ENCODE measurements around the gene TDRD9.

TDRD9 gene

GRCh38 chr14:103925316-103925715 lies 2.9 kb upstream of the TDRD9 start:
- H3K4me3 Mint-ChIP-seq = no peak overlapping the region

GRCh38 chr14:103927566-103927965 lies 690 bp upstream of the TDRD9 start:
- H3K4me1 Mint-ChIP-seq (ENCODE audit: low read depth) = peaks cover 49% of the 10 kb centered on the region

More at GRCh38 chr14:103925316-103925715, 2.9 kb upstream of the TDRD9 start:
- Mint-ChIP-seq H3K36me3 (ENCODE audit: low read depth) (peaks cover 8% of the 10 kb centered on the region), H3K27me3 (no peaks in the 10 kb centered on the region), H3K9me3 (no peaks in the 10 kb centered on the region), H3K4me1 (ENCODE audit: low read depth) (peaks cover 38% of the 10 kb centered on the region), H3K27ac (no peak overlapping the region)
- intact Hi-C loops (cut with micrococcal nuclease) = no loop called here

GRCh38 chr14:103930051-103930604 lies 1.9 kb downstream of the TDRD9 start:
- no peak overlapping the region for H3K4me3 Mint-ChIP-seq
- intact Hi-C loops (cut with micrococcal nuclease) = no loop called here

More at GRCh38 chr14:103927566-103927965, 690 bp upstream of the TDRD9 start:
- H3K36me3 Mint-ChIP-seq (ENCODE audit: low read depth) = no peaks in the 10 kb centered on the region
- no peak overlapping the region for H3K4me3 Mint-ChIP-seq
- no peaks in the 10 kb centered on the region for H3K27me3 Mint-ChIP-seq
- H3K27ac Mint-ChIP-seq = no peak overlapping the region
- no peaks in the 10 kb centered on the region for H3K9me3 Mint-ChIP-seq
- intact Hi-C loops (cut with micrococcal nuclease) = no loop called here

GRCh38 chr14:103931422-103931821 lies 3.2 kb downstream of the TDRD9 start:
- Mint-ChIP-seq H3K36me3 (ENCODE audit: low read depth) (no peaks in the 10 kb centered on the region), H3K4me3 (no peak overlapping the region), H3K27me3 (no peaks in the 10 kb centered on the region), H3K4me1 (ENCODE audit: low read depth) (peaks cover 63% of the 10 kb centered on the region), H3K27ac (no peak overlapping the region), H3K9me3 (no peaks in the 10 kb centered on the region)
- intact Hi-C loops (cut with micrococcal nuclease) = no loop called here

More at GRCh38 chr14:103930051-103930604, 1.9 kb downstream of the TDRD9 start:
- Mint-ChIP-seq H3K36me3 (ENCODE audit: low read depth) (no peaks in the 10 kb centered on the region), H3K9me3 (no peaks in the 10 kb centered on the region), H3K4me1 (ENCODE audit: low read depth) (peaks cover 63% of the 10 kb centered on the region), H3K27me3 (no peaks in the 10 kb centered on the region), H3K27ac (peak overlapping the region; percentile 25)

GRCh38 chr14:103932791-103933490 lies 4.7 kb downstream of the TDRD9 start:
- intact Hi-C loops (cut with micrococcal nuclease) = no loop called here
- Mint-ChIP-seq H3K36me3 (ENCODE audit: low read depth) (no peaks in the 10 kb centered on the region), H3K9me3 (no peaks in the 10 kb centered on the region), H3K27ac (peak overlapping the region; percentile 8), H3K27me3 (no peaks in the 10 kb centered on the region), H3K4me3 (no peak overlapping the region), H3K4me1 (ENCODE audit: low read depth) (peaks cover 72% of the 10 kb centered on the region)

- Mint-ChIP-seq H3K27ac (no peak overlapping the region), H3K4me3 (no peak overlapping the region), H3K9me3 (no peaks in the 10 kb centered on the region), H3K4me1 (ENCODE audit: low read depth) (peaks cover 60% of the 10 kb centered on the region), H3K36me3 (ENCODE audit: low read depth) (no peaks in the 10 kb centered on the region), H3K27me3 (no peaks in the 10 kb centered on the region)
- intact Hi-C loops (cut with micrococcal nuclease) = no loop called here
Measured at GRCh38 chr14:103935102-103935501, 6.8 kb downstream of the TDRD9 start.

- H3K9me3 Mint-ChIP-seq = no peaks in the 10 kb centered on the region
- no peaks in the 10 kb centered on the region for H3K36me3 Mint-ChIP-seq (ENCODE audit: low read depth)
- no peak overlapping the region for H3K4me3 Mint-ChIP-seq
- H3K27me3 Mint-ChIP-seq = no peaks in the 10 kb centered on the region
- no peak overlapping the region for H3K27ac Mint-ChIP-seq
- peaks cover 9% of the 10 kb centered on the region for H3K4me1 Mint-ChIP-seq (ENCODE audit: low read depth)
- intact Hi-C loops (cut with micrococcal nuclease) = no loop called here
Measured at GRCh38 chr14:103941462-103941861, 13.2 kb downstream of the TDRD9 start.

GRCh38 chr14:103941973-103942736 lies 13.9 kb downstream of the TDRD9 start, which contains the start of gene RD3L:
Gene RD3L, minus strand, starts transcription at chr14:103942529. Its CDS starts 834 bp downstream, at chr14:103941695.
- intact Hi-C loops (cut with micrococcal nuclease) = no loop called here
- Mint-ChIP-seq H3K4me3 (no peak within 1 kb of the TSS), H3K4me1 (ENCODE audit: low read depth) (peaks cover 2% of the 10 kb centered on the region), H3K36me3 (ENCODE audit: low read depth) (no peaks in the 10 kb centered on the region), H3K27me3 (no peaks in the 10 kb centered on the region), H3K9me3 (no peaks in the 10 kb centered on the region), H3K27ac (no peak within 1 kb of the TSS)

GRCh38 chr14:103943673-103944072 lies 15.4 kb downstream of the TDRD9 start:
- no peaks in the 10 kb centered on the region for H3K36me3 Mint-ChIP-seq (ENCODE audit: low read depth)
- H3K27me3 Mint-ChIP-seq = no peaks in the 10 kb centered on the region
- no peak overlapping the region for H3K4me3 Mint-ChIP-seq
- H3K9me3 Mint-ChIP-seq = no peaks in the 10 kb centered on the region
- H3K27ac Mint-ChIP-seq = no peak overlapping the region
- intact Hi-C loops (cut with micrococcal nuclease) = no loop called here
- H3K4me1 Mint-ChIP-seq (ENCODE audit: low read depth) = peaks cover under 1% of the 10 kb centered on the region

GRCh38 chr14:103946975-103947374 lies 18.7 kb downstream of the TDRD9 start:
- no peak overlapping the region for H3K4me3 Mint-ChIP-seq
- no peak overlapping the region for H3K27ac Mint-ChIP-seq
- intact Hi-C loops (cut with micrococcal nuclease) = no loop called here
- no peaks in the 10 kb centered on the region for H3K9me3 Mint-ChIP-seq
- peaks cover 21% of the 10 kb centered on the region for H3K4me1 Mint-ChIP-seq (ENCODE audit: low read depth)
- no peaks in the 10 kb centered on the region for H3K27me3 Mint-ChIP-seq
- H3K36me3 Mint-ChIP-seq (ENCODE audit: low read depth) = no peaks in the 10 kb centered on the region

GRCh38 chr14:103948442-103948841 lies 20.2 kb downstream of the TDRD9 start:
- H3K27me3 Mint-ChIP-seq = no peaks in the 10 kb centered on the region
- H3K4me3 Mint-ChIP-seq = no peak overlapping the region
- H3K36me3 Mint-ChIP-seq (ENCODE audit: low read depth) = no peaks in the 10 kb centered on the region
- intact Hi-C loops (cut with micrococcal nuclease) = no loop called here
- H3K4me1 Mint-ChIP-seq (ENCODE audit: low read depth) = peaks cover 21% of the 10 kb centered on the region
- no peaks in the 10 kb centered on the region for H3K9me3 Mint-ChIP-seq
- H3K27ac Mint-ChIP-seq = no peak overlapping the region

- Mint-ChIP-seq H3K9me3 (no peaks in the 10 kb centered on the region), H3K27me3 (no peaks in the 10 kb centered on the region), H3K4me3 (peak overlapping the region; percentile 53), H3K27ac (peak overlapping the region; percentile 55), H3K36me3 (ENCODE audit: low read depth) (no peaks in the 10 kb centered on the region), H3K4me1 (ENCODE audit: low read depth) (peaks cover 21% of the 10 kb centered on the region)
- intact Hi-C loops (cut with micrococcal nuclease) = no loop called here
Measured at GRCh38 chr14:103949131-103949790, 21.0 kb downstream of the TDRD9 start.

- H3K36me3 Mint-ChIP-seq (ENCODE audit: low read depth) = no peaks in the 10 kb centered on the region
- H3K27me3 Mint-ChIP-seq = no peaks in the 10 kb centered on the region
- H3K27ac Mint-ChIP-seq = no peak overlapping the region
- no peaks in the 10 kb centered on the region for H3K9me3 Mint-ChIP-seq
- peaks cover 5% of the 10 kb centered on the region for H3K4me1 Mint-ChIP-seq (ENCODE audit: low read depth)
- no peak overlapping the region for H3K4me3 Mint-ChIP-seq
- intact Hi-C loops (cut with micrococcal nuclease) = no loop called here
Measured at GRCh38 chr14:103960457-103961055, 32.3 kb downstream of the TDRD9 start.
